Chondrocyte (in vitro differentiated cells): ENCODE data around the gene SCT. TPM values are rescaled to one million over a fixed set of nuclear protein-coding genes. Genes with fewer than 3 reads are reported as not detected.
A peak's percentile ranks its signal among the peaks of the same experiment; 100 is the strongest.

ENCODE experiments used
- DNase-seq: peaks from one replicate; pipeline ENCODE4 v3.0.0; 2021; ENCODE audit warnings: mixed read lengths, low spot score
- H3K27ac Mint-ChIP-seq: one replicate; pipeline ENCODE4 v1.8.0; 2021; ENCODE audit warnings: mild to moderate bottlenecking, moderate library complexity, mixed read lengths; ENCODE audit not compliant: unreplicated experiment
- H3K27me3 Mint-ChIP-seq: 2 replicates; pipeline ENCODE4 v1.8.0; 2021; ENCODE audit warnings: low read depth, mixed read lengths
- H3K36me3 Mint-ChIP-seq: 2 replicates; pipeline ENCODE4 v1.8.0; 2021; ENCODE audit warnings: low read depth, mixed read lengths
- H3K4me1 Mint-ChIP-seq: 2 replicates; pipeline ENCODE4 v1.8.0; 2021; ENCODE audit warnings: low read depth, mild to moderate bottlenecking, mixed read lengths
- H3K4me3 Mint-ChIP-seq: one replicate; pipeline ENCODE4 v1.8.0; 2021; ENCODE audit warnings: mild to moderate bottlenecking, moderate library complexity, mixed read lengths; ENCODE audit not compliant: unreplicated experiment
- H3K9me3 Mint-ChIP-seq: 2 replicates; pipeline ENCODE4 v1.8.0; 2021; ENCODE audit warnings: low read depth, mixed read lengths
- CTCF ChIP-seq: fragments of 200-600 bp; sonication (generic); IDR thresholded peaks from 2 replicates; pipeline ENCODE4 v1.5.0; 2021; ENCODE audit warnings: antibody characterized with exemption, mild to moderate bottlenecking, moderate library complexity
- total RNA-seq: library from RNA; stranded (reverse); gene quantifications from 3 replicates; pipeline ENCODE4 v1.2.1, GENCODE V29; 2021

The SCT gene
- total RNA-seq, 1 donor from 2014 or later, result 0.72 TPM

- Mint-ChIP-seq H3K4me3 (no peak overlapping the region), H3K36me3 (peaks cover 14% of the 10 kb centered on the region)
These were observed 42.7 kb downstream of the SCT start for GRCh38 chr11:584287-584686.

GRCh38 chr11:581752-582151, 45.2 kb downstream of the SCT start:
- H3K36me3 Mint-ChIP-seq, result peaks cover 6% of the 10 kb centered on the region
- peak overlapping the region; percentile 37 for H3K27ac Mint-ChIP-seq
- no peak for DNase-seq
- H3K4me1 Mint-ChIP-seq, result peaks cover 40% of the 10 kb centered on the region
- TF ChIP-seq CTCF, result no peak
- H3K4me3 Mint-ChIP-seq, result no peak overlapping the region
- H3K27me3 Mint-ChIP-seq, result no peaks in the 10 kb centered on the region
- no peaks in the 10 kb centered on the region for H3K9me3 Mint-ChIP-seq

More at GRCh38 chr11:584287-584686, 42.7 kb downstream of the SCT start:
- no peak overlapping the region for H3K27ac Mint-ChIP-seq
- no peak for TF ChIP-seq CTCF
- H3K9me3 Mint-ChIP-seq, result no peaks in the 10 kb centered on the region
- DNase-seq, result no peak
- peaks cover 34% of the 10 kb centered on the region for H3K4me1 Mint-ChIP-seq
- no peaks in the 10 kb centered on the region for H3K27me3 Mint-ChIP-seq

- H3K27ac Mint-ChIP-seq, result peak overlapping the region; percentile 1
These were observed 45.6 kb downstream of the SCT start for GRCh38 chr11:581342-581741.

GRCh38 chr11:579830-580601, 47.0 kb downstream of the SCT start:
- peak overlapping the region; percentile 18 for H3K27ac Mint-ChIP-seq
- peaks cover 4% of the 10 kb centered on the region for H3K36me3 Mint-ChIP-seq
- no peaks in the 10 kb centered on the region for H3K9me3 Mint-ChIP-seq
- no peaks in the 10 kb centered on the region for H3K27me3 Mint-ChIP-seq
- no peak overlapping the region for H3K4me3 Mint-ChIP-seq
- H3K4me1 Mint-ChIP-seq, result peaks cover 37% of the 10 kb centered on the region
- no peak for TF ChIP-seq CTCF
- DNase-seq, result no peak

More at GRCh38 chr11:581342-581741, 45.6 kb downstream of the SCT start:
- no peak for DNase-seq
- H3K9me3 Mint-ChIP-seq, result no peaks in the 10 kb centered on the region
- no peak overlapping the region for H3K4me3 Mint-ChIP-seq
- peaks cover 37% of the 10 kb centered on the region for H3K4me1 Mint-ChIP-seq
- peaks cover 6% of the 10 kb centered on the region for H3K36me3 Mint-ChIP-seq
- H3K27me3 Mint-ChIP-seq, result no peaks in the 10 kb centered on the region
- TF ChIP-seq CTCF, result no peak

GRCh38 chr11:578276-579035, 48.5 kb downstream of the SCT start:
- H3K27me3 Mint-ChIP-seq, result no peaks in the 10 kb centered on the region

More at GRCh38 chr11:578276-579035, 48.5 kb downstream of the SCT start:
- peak overlapping the region; percentile 84 for H3K4me3 Mint-ChIP-seq
- no peak for TF ChIP-seq CTCF
- H3K4me1 Mint-ChIP-seq, result peaks cover 49% of the 10 kb centered on the region
- peak overlapping the region; percentile 85 for H3K27ac Mint-ChIP-seq
- no peak for DNase-seq
- no peaks in the 10 kb centered on the region for H3K36me3 Mint-ChIP-seq
- no peaks in the 10 kb centered on the region for H3K9me3 Mint-ChIP-seq
